ENCODE measurements around the gene PODXL2.
A peak's percentile ranks its signal among the peaks of the same experiment; 100 is the strongest.

The PODXL2 gene

GRCh38 chr3:127688022-127688415 lies 59.0 kb downstream of the PODXL2 start:
- TF ChIP-seq CTCF (IDR thresholded peaks at IDR 0.05; ENCODE audit: low read depth, low read length): no peak
- H3K4me3 ChIP-seq (ENCODE audit: low read depth, low read length): no peak overlapping the region

- no peak overlapping the region for H3K4me3 ChIP-seq (ENCODE audit: low read depth, low read length)
- TF ChIP-seq CTCF (IDR thresholded peaks at IDR 0.05; ENCODE audit: low read depth, low read length): no peak
Measured at GRCh38 chr3:127688416-127689265, 59.7 kb downstream of the PODXL2 start.

- TF ChIP-seq CTCF (IDR thresholded peaks at IDR 0.05; ENCODE audit: low read depth, low read length): no peak
- no peak overlapping the region for H3K4me3 ChIP-seq (ENCODE audit: low read depth, low read length)
Measured at GRCh38 chr3:127689266-127689860, 60.4 kb downstream of the PODXL2 start.

GRCh38 chr3:127690106-127690505 lies 61.1 kb downstream of the PODXL2 start:
- H3K4me3 ChIP-seq (ENCODE audit: low read depth, low read length): no peak overlapping the region
- TF ChIP-seq CTCF (IDR thresholded peaks at IDR 0.05; ENCODE audit: low read depth, low read length): no peak

GRCh38 chr3:127690823-127691452 lies 62.0 kb downstream of the PODXL2 start:
- peak; percentile 79 for TF ChIP-seq CTCF (IDR thresholded peaks at IDR 0.05; ENCODE audit: low read depth, low read length)
- H3K4me3 ChIP-seq (ENCODE audit: low read depth, low read length): no peak overlapping the region

GRCh38 chr3:127691489-127691888 lies 62.5 kb downstream of the PODXL2 start:
- TF ChIP-seq CTCF (IDR thresholded peaks at IDR 0.05; ENCODE audit: low read depth, low read length): no peak
- H3K4me3 ChIP-seq (ENCODE audit: low read depth, low read length): no peak overlapping the region

- no peak for TF ChIP-seq CTCF (IDR thresholded peaks at IDR 0.05; ENCODE audit: low read depth, low read length)
- H3K4me3 ChIP-seq (ENCODE audit: low read depth, low read length): no peak overlapping the region
Measured at GRCh38 chr3:127691974-127692373, 63.0 kb downstream of the PODXL2 start.
